Frontal cortex (tissue), 4 donors: Measurements from ENCODE around the gene ZXDC. TPM values are rescaled to one million over a fixed set of nuclear protein-coding genes. Genes with fewer than 3 reads are reported as not detected.

ENCODE experiments used
- DNase-seq, 2 donors: peaks; one replicate each; pipeline ENCODE4 v3.0.0; 2012; ENCODE audit warnings: low spot score in 2 of 2
- FAIRE-seq: peaks from 2 replicates; lab custom pipeline; 2012; peaks lifted over from hg19 to GRCh38; lab: Jason Lieb, UNC
- total RNA-seq: library from RNA; depleted of rRNA; stranded (reverse); fragments of >200 nt; gene quantifications from one replicate; pipeline ENCODE4 v1.2.3, GENCODE V29; 2014
- donor health status: control.
- donor health status: control.
- donor health status: control.

ZXDC gene
- total RNA-seq, 1 donor from 2014 or later, result 36.3 TPM

DNA sequence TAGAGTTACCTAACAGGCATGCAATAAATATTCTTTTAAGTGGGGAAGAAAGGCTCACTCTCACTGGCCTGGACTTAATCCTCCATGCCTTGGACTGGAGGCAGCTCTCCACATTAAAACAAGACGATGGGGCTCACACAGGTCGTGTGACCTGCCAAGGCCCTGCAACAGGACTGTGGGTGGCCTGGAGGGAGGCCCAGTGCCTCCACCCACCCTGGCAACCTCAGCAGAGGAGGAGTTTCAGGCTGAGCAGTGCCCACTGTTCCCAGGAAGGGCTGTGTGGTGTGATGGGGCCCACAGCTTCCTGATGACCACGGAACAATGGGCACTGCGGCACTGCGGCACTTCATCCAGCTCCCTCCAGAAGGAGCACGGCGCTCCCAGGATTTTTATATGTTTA is 36.3 kb upstream of the ZXDC start:
- DNase-seq (no peak), FAIRE-seq (no peak)

DNA sequence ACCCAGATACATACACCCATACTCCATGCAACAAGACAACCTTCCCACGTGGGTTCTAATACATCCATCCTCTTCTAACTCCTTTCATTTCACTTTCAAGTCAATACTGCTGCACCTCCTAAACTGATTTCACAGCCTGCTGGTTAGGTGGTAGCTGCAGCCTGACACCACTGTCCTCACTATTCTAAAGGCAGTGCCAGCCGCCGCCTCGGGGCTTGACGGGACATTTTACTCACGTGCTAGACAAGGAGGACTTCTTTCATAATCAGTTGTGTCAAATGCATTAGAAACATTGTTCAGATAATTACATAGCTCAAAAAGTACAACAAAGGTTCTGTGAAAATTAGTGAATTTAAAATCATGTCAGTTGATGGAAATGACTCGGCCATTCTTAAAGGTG is 35.6 kb upstream of the ZXDC start:
- DNase-seq, result no peak
- no peak for FAIRE-seq

DNA sequence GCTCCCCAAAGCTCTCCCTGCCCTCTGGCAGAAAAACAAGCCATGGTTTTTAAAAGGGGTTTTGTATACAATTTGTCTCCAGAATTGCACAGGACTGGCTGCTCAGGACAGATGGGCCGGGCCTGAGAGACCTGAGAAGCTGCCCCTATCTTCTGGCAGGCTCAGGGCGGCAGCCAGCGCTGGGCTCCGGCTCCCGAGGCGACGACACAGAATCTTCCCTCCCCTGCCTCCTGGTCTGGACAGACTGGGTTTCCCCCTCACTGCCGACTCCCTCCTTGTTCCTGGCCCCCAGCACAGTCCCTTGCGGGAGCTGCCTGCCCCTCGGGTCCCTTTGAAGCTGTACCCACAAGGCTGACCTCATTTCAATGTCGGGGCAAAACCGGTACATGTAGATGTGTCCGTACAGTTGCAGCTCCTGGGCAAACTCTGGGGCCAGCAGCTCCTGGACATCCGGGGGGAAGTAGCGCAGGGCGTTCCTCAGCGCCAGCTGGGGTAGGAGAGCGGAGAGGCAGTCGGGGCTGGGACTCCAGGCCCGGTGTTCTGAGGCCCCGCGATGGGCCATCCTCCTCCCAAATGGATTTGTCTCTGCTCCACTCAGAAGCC is 34.7 kb upstream of the ZXDC start:
- DNase-seq, result no peak
- no peak for FAIRE-seq

DNA sequence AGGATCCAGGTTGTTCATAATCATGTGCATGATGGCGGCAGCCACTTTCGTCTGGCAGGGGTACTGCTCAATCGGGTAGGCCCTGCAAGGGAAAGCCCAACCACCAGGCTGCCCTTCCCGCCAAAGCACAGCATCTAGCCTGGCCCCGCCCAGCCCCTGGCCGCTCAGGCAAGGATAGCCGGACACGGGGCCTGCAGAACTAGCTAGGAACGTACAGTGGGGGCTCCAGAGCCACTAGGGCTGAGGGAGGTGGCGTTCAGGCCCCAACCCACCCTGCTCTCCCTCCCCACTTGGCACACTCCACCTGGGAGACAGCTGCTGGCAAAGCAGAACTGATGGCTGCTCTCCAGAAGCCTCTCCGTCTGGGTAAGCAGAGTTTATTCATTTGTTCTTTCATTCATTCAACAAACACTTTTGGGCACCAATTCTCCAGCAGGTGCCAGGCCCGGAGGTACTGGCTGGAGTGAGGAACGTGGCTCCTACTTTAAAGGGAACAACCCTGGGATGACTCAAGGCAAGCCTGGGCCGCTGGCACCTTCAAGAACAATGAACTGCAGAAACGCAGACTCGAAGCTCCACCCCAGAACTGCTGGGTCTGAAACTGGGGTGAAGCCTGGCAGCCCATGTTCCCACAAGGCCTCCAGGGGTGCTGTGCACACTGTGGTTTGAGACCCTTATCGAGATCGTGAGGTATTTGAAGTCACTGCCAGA is 34.1 kb upstream of the ZXDC start:
- DNase-seq (no peak), FAIRE-seq (no peak)

DNA sequence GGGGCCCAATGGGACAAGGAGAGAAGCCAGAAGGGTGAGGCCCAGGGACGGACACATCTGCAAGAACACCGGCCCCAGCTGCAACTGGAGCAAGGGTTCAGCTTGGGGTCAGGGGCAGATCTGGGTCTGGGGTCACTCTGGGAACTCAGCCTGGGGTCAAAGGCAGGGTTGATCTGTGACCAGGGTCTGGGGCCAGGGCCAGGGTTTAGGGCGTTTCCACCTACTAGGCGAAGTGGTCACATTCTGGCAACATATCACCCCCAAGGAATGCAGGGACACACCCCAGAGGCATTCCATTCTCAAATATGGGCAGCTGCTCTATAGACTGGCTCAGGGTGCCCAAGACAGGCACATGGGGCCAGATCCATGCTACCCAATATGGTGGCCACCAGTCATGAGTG is 32.9 kb upstream of the ZXDC start:
- no peak for FAIRE-seq
- no peak for DNase-seq

DNA sequence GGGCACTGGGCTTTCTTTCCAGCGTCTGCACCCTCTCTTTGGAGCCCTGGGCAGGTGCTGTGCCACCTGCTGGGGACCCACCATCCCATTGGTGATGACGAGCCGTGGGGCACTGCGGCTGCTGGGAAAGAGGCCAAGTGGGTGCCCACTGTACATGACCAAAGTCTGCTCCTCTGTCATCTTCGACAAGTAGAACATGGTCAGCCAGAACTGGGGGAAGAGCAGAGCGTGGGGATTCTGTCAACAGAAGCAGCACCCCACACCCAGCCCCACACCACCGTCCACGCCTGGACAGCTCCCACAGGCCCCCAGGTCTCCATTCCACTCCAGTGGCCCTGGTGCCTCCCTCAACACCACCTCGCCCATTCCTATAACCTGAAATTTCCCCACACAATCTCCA is 32.2 kb upstream of the ZXDC start:
- DNase-seq, result no peak
- FAIRE-seq, result no peak

DNA sequence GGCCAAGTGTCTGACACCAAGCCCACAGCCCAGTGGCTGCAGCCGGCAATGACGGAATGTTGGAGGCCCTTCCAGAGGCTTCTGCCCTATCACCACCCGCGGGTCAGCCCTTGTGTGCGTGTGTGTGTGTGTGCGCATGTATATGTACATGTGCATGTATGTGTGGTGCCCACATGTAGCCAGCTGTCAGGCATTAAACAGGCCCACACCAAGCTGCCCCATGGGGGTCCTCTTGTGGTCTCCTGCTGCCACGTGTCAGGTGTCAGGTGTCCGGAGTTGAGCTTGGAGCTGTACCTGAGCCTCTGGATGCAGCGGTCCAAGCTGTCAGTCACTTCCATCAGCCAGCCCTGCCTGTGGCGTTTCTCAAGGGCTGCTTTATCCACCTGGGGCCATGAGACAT is 28.0 kb upstream of the ZXDC start:
- FAIRE-seq (no peak), DNase-seq (no peak)

DNA sequence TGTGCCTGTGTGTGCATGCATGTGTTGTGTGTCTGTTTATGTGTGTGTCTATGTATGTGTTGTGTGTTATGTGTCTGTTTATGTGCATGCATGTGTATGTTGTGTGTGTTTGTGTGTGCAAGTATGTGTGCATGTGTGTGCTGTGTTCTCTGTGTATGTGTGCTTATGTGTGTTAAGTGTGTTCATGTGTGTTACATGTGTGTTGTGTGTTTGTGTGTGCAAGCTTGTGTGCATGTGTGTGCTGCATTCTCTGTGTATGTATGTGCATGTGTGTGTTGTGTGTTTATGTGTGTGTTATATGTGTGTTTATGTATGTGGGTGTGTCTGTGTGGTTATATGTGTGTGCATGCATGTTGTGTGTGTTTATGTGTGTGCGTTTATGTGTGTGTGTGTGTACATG is 27.0 kb upstream of the ZXDC start:
- DNase-seq (no peak), FAIRE-seq (no peak)

DNA sequence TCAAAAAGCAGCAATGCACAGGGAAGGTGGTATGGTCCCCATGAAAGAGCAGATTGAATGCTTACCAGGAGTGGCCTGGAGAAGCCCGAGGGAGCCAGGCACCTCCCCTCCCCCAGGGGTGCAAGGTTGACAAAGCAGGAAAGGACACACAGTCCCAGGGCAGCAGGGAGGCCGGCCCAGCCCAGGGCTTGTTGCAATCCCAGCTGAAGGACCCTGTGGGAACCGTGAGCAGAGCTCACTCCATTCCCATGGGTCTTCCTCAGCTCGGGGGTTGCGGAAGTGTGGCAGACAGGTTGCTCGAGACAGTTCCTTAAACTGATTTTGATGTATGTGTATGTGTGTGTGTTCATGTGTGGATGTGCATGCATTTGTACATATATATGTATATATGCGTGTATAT is 26.0 kb upstream of the ZXDC start:
- no peak for FAIRE-seq
- no peak for DNase-seq

DNA sequence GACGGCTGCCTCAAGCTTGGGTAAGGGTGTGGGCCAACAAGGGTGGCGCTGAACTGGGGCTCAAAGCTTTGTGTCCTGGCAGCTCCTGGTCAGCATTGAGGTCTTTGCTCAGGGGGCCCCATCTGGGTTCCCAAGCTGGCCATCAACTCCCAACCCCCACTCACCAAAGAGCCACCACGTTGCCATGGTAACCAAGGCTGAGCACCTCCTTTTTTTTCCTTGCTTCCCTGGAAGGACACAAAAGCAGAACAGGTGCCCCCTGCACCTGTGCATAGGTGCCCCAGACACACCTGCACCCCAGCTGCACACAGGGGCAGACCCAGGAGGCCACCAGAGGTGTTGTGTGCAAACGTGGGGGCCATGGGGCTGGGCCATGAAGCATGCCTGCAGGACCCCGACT is 25.4 kb upstream of the ZXDC start:
- FAIRE-seq, result no peak
- DNase-seq, result no peak

DNA sequence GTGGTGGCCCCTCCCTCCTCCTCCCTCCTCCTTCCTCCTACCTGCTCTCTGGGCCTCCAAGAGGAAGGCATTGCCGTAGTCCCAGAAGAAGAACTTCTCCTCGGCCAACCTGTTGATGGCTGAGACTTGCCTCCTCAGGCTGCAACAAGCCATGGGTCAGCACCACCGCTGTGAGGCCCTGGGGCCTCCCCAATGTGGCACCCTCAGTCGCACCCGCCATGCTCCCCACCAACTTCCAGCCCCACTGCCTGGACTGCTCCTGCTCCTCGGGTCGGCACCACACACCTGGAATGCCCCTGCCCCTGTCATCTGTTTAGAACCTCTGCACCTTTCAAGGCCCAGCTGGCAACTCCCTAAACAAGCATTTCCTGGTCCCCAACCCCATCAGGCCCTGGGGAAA is 24.3 kb upstream of the ZXDC start:
- DNase-seq (no peak), FAIRE-seq (no peak)

DNA sequence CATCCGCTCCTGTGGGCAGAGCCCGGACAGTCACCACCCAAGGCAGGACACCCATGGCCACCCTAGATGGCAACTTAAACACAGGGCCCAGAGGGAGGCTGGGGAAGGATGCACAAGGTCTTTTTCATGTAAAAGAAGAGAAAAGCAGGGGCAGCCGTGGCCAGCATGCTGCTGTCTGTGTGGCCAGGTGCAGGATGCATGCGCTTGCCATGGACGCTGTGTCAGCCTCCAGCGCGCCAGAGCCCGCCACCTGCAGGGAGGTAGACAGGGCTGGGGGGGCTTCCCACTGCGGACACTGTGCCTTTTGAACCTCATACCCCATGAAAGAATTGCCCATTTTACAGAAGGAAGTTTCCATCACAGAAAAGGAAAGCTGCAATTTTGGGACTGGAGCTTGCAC is 23.7 kb upstream of the ZXDC start:
- DNase-seq, result no peak
- FAIRE-seq, result no peak

DNA sequence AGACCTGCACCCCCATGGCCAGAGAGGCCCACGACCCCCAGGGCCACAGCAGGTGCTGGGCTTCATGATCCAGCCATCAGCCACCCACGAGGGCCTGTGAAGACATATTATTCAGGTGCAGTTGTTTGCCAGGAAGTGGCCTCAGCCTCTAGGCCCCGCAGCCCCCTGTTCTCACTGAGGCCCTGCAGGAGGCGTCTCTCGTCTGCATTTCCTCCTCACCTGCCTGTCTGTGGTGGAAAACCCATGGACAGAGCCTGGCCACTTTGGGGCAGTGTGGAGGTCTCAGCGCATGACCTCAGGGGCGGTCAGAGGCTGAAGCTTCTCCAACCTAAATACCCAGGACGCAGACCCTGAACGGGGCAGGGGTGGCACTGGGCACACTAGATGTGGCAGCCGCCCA is 23.2 kb upstream of the ZXDC start:
- no peak for FAIRE-seq
- DNase-seq, result no peak

DNA sequence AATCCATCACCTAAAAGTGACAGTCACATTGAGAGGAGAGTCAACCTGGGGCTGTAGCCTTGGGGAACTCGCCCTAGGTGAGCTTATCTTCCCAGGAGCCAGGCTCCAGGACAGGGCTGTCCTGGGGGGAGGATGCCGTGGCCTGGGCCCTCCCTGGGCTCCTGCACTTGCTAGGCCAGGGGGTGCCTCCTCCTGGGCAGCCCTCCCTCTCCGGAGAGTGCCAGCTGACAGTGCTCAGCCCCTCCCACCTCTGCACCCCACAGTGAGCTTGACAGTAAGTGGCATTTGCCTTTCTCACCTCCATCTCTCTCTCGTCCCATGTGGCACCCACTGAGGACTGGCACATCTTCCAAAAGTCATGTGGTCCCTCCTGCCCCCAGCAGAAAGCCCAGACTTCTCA is 22.8 kb upstream of the ZXDC start:
- DNase-seq, result no peak
- FAIRE-seq, result no peak

DNA sequence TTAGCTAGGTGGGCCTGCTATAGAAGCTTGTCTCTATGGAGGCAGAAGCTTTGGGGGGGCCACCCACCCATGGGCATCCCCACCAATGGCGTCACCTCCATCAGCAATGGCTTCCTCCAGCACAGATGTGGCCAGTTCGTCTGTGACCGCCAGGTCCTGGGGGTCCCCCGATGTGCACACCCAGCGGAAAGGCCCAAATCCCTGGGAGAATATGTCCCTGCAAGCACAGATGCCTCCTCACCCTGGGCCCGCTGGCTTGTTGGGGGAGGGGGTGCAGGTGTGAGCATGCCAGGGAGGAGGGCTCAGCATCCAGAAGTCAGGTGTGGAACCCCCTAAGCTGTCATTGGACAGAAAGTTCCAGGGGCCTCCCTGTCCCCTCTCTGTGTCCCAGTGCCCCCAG is 22.3 kb upstream of the ZXDC start:
- FAIRE-seq (no peak), DNase-seq (no peak)

DNA sequence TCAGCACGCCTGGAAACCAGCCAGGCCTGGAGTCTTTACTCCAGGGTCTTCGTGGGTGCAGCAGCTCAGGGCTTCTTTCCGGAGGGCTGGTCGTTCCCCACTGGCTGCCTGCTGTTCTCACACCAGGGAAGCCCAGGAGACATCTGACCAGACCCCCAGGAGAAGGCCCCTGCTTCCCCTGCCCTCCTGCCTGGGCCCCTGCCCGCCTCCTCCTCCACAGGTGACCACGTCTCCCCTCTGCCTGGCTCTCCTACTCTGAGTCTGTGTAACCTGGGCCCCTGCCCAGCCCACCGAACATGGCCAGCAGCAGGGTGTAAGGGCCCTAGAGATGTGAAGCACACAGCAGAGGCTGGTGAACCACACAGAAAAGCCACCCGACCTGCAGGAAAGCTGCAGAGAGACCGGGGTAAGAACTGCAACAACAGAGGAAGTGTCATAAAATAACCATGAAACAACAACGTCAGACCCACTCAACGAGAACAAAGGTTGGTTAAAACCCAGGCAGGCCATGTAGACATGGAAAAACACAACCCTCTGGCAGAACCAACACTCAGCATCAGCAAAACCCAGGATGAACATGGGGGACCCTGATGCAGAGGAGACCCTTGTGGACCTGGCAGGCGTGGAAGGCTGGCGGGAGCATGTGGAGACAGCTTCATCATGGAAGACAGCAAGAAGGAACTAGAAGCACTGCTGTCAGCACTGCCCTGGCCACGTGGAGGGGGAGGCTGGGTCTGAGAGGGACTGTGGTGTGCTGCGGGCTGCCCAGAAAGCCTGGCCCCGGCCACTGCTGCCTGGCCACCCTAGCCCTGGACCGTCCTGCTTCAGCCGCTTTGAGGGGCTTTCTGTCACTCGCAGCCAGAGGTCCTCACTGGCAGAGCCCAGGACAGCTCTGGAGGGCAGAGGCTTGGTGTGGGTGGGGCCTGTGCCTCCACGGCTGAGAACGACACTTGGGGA is 21.5 kb upstream of the ZXDC start:
- no peak for FAIRE-seq
- no peak for DNase-seq

DNA sequence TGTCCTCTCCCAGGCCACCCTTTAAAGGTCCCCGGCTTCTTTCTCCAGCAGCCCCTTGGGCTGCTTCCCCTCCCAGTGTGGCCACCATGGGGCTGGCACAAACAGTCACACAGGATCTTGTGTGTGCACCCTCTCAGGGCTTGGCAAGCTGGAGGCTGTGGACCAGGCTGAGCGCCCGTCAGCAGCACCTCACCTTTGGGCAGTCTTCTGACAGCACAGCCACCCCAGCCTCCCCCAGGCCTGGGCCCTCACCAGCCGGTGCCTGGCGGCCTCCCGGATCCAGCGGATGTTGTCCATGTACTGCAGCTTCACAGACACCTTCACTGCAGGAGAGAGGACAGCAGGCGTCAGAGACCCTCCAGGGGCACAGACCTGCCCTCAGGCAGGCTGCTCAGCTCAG is 20.1 kb upstream of the ZXDC start:
- FAIRE-seq, result no peak
- no peak for DNase-seq

DNA sequence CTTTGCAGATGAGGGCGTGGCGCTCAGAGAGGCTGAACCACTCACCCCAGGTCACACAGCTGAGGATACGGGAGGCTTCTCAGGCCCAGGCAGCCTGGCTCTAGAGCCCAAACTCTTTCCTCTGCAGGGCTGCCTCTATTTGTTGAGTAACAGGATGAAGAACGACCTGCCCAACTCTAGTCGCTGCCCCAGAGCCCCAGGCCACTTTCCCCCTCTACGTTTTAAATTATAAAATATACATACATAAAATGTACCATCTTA is 19.2 kb upstream of the ZXDC start:
- FAIRE-seq, result no peak
- DNase-seq, result no peak

DNA sequence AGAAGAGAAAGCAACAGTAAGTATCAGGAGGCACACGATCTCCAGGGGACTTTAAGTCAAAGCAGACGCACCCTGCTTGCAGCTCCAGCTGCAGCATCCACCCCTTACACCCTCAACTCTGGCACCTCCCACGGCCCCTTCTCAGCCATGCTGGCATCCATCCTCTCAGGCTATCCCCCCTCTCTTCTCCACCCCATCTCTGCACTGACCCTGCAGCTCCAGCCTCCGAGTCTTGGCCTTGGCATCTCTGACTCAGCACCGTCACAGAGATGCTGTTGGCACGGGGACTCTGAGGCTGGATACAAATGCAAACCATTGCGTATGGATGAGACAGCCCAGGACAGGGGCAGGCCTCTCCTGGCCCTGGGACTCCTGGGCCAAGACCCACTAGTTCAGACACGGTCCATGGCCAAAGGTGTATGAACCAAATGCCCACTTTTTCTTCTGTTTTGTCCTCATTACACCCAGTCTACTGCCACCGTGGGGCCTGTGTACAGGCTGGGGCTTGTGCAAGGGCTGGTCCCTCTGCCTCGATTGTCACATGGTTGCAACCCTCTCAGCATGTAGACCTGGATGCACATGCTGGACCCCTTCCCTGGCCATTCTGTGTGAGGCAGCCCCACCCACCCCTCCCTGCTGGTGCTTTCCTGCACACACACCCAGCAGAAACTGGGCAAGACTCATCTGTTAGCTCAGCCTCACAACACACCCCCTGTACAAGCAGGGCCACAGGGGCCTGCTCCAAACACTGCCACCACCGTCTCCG is 18.7 kb upstream of the ZXDC start:
- FAIRE-seq (no peak), DNase-seq (peak in 1 of 2 donors; percentile 51)

DNA sequence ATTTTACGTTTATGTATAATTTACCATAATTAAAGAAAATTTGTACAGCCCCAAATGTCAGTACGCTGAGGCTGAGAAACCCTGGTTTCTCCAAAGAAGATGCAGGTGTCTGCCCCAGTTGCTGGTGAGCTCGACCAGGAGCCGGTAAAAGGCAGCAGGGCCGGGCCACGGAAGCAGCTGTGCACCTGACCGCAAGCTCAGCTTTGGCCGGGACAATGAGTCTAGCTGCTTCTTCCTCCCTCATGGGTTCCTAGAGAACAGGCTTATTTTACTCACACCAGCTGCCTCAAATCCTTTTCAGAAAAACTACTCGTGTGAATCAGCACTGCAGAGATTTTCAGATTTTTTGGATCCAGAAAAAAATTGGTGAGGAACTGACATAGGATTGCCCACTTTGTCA is 18.0 kb upstream of the ZXDC start:
- DNase-seq (peak in 1 of 2 donors; percentile 36), FAIRE-seq (no peak)

DNA sequence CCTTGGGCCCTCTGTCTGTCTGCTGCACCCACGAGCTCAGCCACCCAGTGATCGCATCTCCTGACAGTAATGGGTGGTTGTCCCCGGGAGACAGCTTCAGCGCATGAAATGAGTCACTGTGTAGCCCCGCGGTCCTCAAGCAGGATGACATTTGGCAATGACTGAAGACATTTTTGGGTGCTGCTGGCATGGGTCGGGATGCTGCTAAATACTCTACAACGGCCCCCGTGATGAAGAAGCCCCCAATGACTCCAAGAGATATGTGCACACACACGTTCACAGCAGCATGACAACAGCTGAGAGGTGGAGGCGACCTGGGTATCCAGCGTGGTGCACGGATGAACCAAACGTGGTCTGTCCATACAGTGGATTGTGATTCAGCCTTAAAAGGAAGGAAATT is 17.4 kb upstream of the ZXDC start:
- no peak for FAIRE-seq
- no peak for DNase-seq
